Pancreas (tissue), 10 donors: ENCODE results near the gene XCL1. TPM values are rescaled to one million over a fixed set of nuclear protein-coding genes. Genes with fewer than 3 reads are reported as not detected.

Source experiments
- ATAC-seq, 4 donors: fragments of 200-7000 bp; cut with Tn5 transposase; one replicate each; pipeline versions ENCODE4 v1.8.0 to v1.9.1; 2020; ENCODE audit warnings: mild to moderate bottlenecking in 4 of 4, moderate library complexity in 4 of 4
- DNase-seq, 6 donors: peaks; one replicate each; pipeline ENCODE4 v3.0.0-alpha.2; 2020
- FAIRE-seq: peaks from 2 replicates; lab custom pipeline; 2012; peaks lifted over from hg19 to GRCh38; lab: Jason Lieb, UNC
- H3K27ac ChIP-seq, 4 donors: fragments of 200-600 bp; sonication (generic); 1 replicate in 3 of 4; 2 replicates in 1 of 4; pipeline versions ENCODE4 v1.5.0 to v1.8.0; 2020
- H3K27me3 ChIP-seq, 4 donors: fragments of 200-600 bp; one replicate each; pipeline ENCODE4 v1.8.0; 2021
- H3K36me3 ChIP-seq, 3 donors: fragments of 200-600 bp; sonication (generic) in 1 of 3; one replicate each; pipeline versions ENCODE4 v1.5.0 to v1.8.0; 2020 to 2021
- H3K4me1 ChIP-seq, 3 donors: fragments of 200-600 bp; one replicate each; pipeline ENCODE4 v1.8.0; 2021
- H3K4me3 ChIP-seq, 4 donors: fragments of 200-600 bp; sonication (generic) in 2 of 4; one replicate each; pipeline versions ENCODE4 v1.5.0 to v1.8.0; 2020 to 2021
- H3K9me3 ChIP-seq, 4 donors: fragments of 200-600 bp; one replicate each; pipeline ENCODE4 v1.8.0; 2021
- CTCF ChIP-seq, 4 donors: fragments of 200-600 bp; sonication (generic) in 3 of 4; IDR thresholded peaks; one replicate each; pipeline versions ENCODE4 v1.5.0 to v1.8.0; 2021; ENCODE audit warnings: antibody characterized with exemption in 4 of 4
- WGBS, 2 donors: extraction: QIAGEN DNeasy Blood & Tissue Kit; methylation state at CpG; one replicate each; pipeline ENCODE4 v1.1.7; 2013; 5-methylcytosine and 5-hydroxymethylcytosine counted together
- intact Hi-C, 3 donors: fragments of 100-400 bp; cut with DNase I; formaldehyde crosslinking; loops; one replicate each; pipeline versions ENCODE4 v1.11.1 to v1.14.2; 2022
- polyA plus RNA-seq, 2 donors: library from polyadenylated mRNA; stranded (reverse); fragments of 200-250 nt; gene quantifications; one replicate each; pipeline ENCODE4 v1.2.3, GENCODE V29; 2013
- total RNA-seq, 6 donors: library from RNA; stranded (reverse); fragmentation: NEBNext Ultra II Directional in 4 of 6; extraction: Animal tissue kit (Norgen Biotek cat#: 25700) in 4 of 6; gene quantifications; one replicate each; pipeline versions ENCODE4 v1.2.1 to v1.2.4, GENCODE V29; 2021 to 2023
- donor health status: healthy with polysubstance abuse.
- donor health status: DM: no; HTN: no; CAD: no; lungs with moderate emphysema.
- donor health status: DM: no; HTN: no; CAD: no.
- donor health status: control.
- donor health status: control.
- donor health status: Bipolar disorder and iron deficiency.
- donor health status: DM: yes; HTN: yes; CAD: no.
- donor health status: DM: no; HTN: no; CAD: no.
- donor health status: DM: no; HTN: no; CAD: no.
- donor health status: DM: yes; HTN: yes; CAD: no.

The XCL1 gene
- total and polyA plus RNA-seq, 8 donors, result 0.09 to 0.28 (median 0.14) TPM; not detected in 5

GRCh38 chr1:168615965-168616364 lies 39.6 kb downstream of the XCL1 start:
- no peak overlapping the region for H3K27ac ChIP-seq
- no peak overlapping the region for H3K4me3 ChIP-seq
- TF ChIP-seq CTCF (IDR thresholded peaks at IDR 0.05), result no peak
- intact Hi-C loops, result loop anchor here in 1 of 3 donors (10.0 kb wide), 1 partner anchor 729 kb away; no protein-coding TSS in a partner anchor
- no peaks in the 10 kb centered on the region for H3K27me3 ChIP-seq
- 60 to 68% methylated on average over 2 of the region's 2 CpGs for WGBS, 2 donors
- no peaks in the 10 kb centered on the region for H3K4me1 ChIP-seq
- DNase-seq (no peak), FAIRE-seq (no peak), ATAC-seq (no peak)
- no peaks in the 10 kb centered on the region for H3K9me3 ChIP-seq
- H3K36me3 ChIP-seq, result no peaks in the 10 kb centered on the region

GRCh38 chr1:168617974-168618750 lies 41.8 kb downstream of the XCL1 start:
- FAIRE-seq (no peak), ATAC-seq (no peak), DNase-seq (no peak)
- H3K9me3 ChIP-seq, result no peaks in the 10 kb centered on the region
- H3K4me1 ChIP-seq, result no peaks in the 10 kb centered on the region
- H3K4me3 ChIP-seq, result no peak overlapping the region
- no peak overlapping the region for H3K27ac ChIP-seq
- no peaks in the 10 kb centered on the region for H3K27me3 ChIP-seq
- intact Hi-C loops, result loop anchor here in 1 of 3 donors (10.0 kb wide), 1 partner anchor 727 kb away; no protein-coding TSS in a partner anchor
- TF ChIP-seq CTCF (IDR thresholded peaks at IDR 0.05), result no peak
- H3K36me3 ChIP-seq, result no peaks in the 10 kb centered on the region
- WGBS, 2 donors, result 79 to 85% methylated on average over 5 of the region's 5 CpGs

- no peak overlapping the region for H3K4me3 ChIP-seq
- H3K4me1 ChIP-seq, result no peaks in the 10 kb centered on the region
- 40 to 53% methylated on average over 2 of the region's 2 CpGs for WGBS, 2 donors
- H3K9me3 ChIP-seq, result no peaks in the 10 kb centered on the region
- H3K27ac ChIP-seq, result no peak overlapping the region
- no peaks in the 10 kb centered on the region for H3K27me3 ChIP-seq
- no peak for DNase-seq
- FAIRE-seq, result no peak
- no peaks in the 10 kb centered on the region for H3K36me3 ChIP-seq
- no peak for ATAC-seq
- no peak for TF ChIP-seq CTCF (IDR thresholded peaks at IDR 0.05)
- intact Hi-C loops, result loop anchor here in 1 of 3 donors (10.0 kb wide), 1 partner anchor 726 kb away; no protein-coding TSS in a partner anchor
Measured at GRCh38 chr1:168618886-168619285, 42.5 kb downstream of the XCL1 start.

GRCh38 chr1:168621356-168621755 lies 45.0 kb downstream of the XCL1 start:
- Histone ChIP-seq H3K9me3 (no peaks in the 10 kb centered on the region), H3K4me3 (no peak overlapping the region), H3K4me1 (no peaks in the 10 kb centered on the region), H3K36me3 (no peaks in the 10 kb centered on the region), H3K27ac (no peak overlapping the region), H3K27me3 (no peaks in the 10 kb centered on the region)
- DNase-seq, result no peak
- 63 to 77% methylated on average over 1 of the region's 1 CpG for WGBS, 2 donors
- no peak for TF ChIP-seq CTCF (IDR thresholded peaks at IDR 0.05)
- FAIRE-seq, result no peak
- ATAC-seq, result no peak
- intact Hi-C loops, result no loop called here
